K562 (cell line): ENCODE data around the gene BRMS1. TPM values are rescaled to one million over a fixed set of nuclear protein-coding genes. Genes with fewer than 3 reads are reported as not detected.

Source experiments
- CHCHD3 ChIP-seq: fragments of 250-450 bp; sonication (Bioruptor Pico); IDR thresholded peaks from 2 replicates; pipeline ENCODE4 v2.1.2; 2022; ENCODE audit warnings: mild to moderate bottlenecking
- CHD7 ChIP-seq: fragments of 200-600 bp; sonication (generic); IDR thresholded peaks from one replicate; pipeline ENCODE4 v1.6.1; 2012; ENCODE audit warnings: mild to moderate bottlenecking, low read depth, low read length, inconsistent platforms
- CREBBP ChIP-seq: IDR thresholded peaks from one replicate; pipeline ENCODE4 v1.6.1; 2012; ENCODE audit warnings: low read depth, mild to moderate bottlenecking, control low read depth, inconsistent platforms, low read length
- E2F6 ChIP-seq, 2 experiments: IDR thresholded peaks; 2 replicates each; pipeline ENCODE4 v1.6.1; 2011; ENCODE audit warnings: borderline replicate concordance in 1 of 2, control low read depth in 1 of 2, low read depth in 1 of 2, low read length in 1 of 2, mild to moderate bottlenecking in 1 of 2, mixed read lengths in 1 of 2, moderate library complexity in 1 of 2; ENCODE audit not compliant: insufficient read depth in 1 of 2, insufficient read length in 1 of 2, poor library complexity in 1 of 2, severe bottlenecking in 1 of 2; ENCODE audit errors: extremely low read depth in 1 of 2
- KLF10 ChIP-seq: fragments of 250-450 bp; sonication (Bioruptor Pico); IDR thresholded peaks from 2 replicates; pipeline ENCODE4 v1.6.1; 2021; ENCODE audit warnings: matching md5 sums
- MLLT1 ChIP-seq, 2 experiments: fragments of 450-650 bp; IDR thresholded peaks; 2 replicates each; pipeline ENCODE4 v1.6.1; 2016
- NR1H2 ChIP-seq: sonication (generic); formaldehyde crosslinking; IDR thresholded peaks from 2 replicates; pipeline ENCODE4 v1.4.0; 2020; ENCODE audit warnings: mild to moderate bottlenecking, missing genetic modification reagents
- PRPF4 ChIP-seq: fragments of 200-400 bp; formaldehyde crosslinking; IDR thresholded peaks from one replicate; pipeline ENCODE4 v1.6.1; 2017; ENCODE audit warnings: low read length, low read depth, mild to moderate bottlenecking; ENCODE audit not compliant: insufficient read depth, poor library complexity, severe bottlenecking
- SRF ChIP-seq, 2 experiments: fragments of 250-450, 450-650 bp in 1 of 2; sonication (Bioruptor Pico) in 1 of 2; sonication (generic) in 1 of 2; formaldehyde crosslinking; IDR thresholded peaks; 2 replicates each; pipeline versions ENCODE4 v1.5.0 to v1.5.1; 2020 to 2022; ENCODE audit warnings: mild to moderate bottlenecking in 1 of 2, missing genetic modification reagents in 1 of 2
- ZNF121 ChIP-seq: sonication (generic); formaldehyde crosslinking; conservative IDR thresholded peaks from 2 replicates; pipeline ENCODE4 v1.8.0; 2022; ENCODE audit warnings: missing genetic modification reagents
- polyA plus RNA-seq, 8 experiments: library from polyadenylated mRNA; depleted of rRNA in 4 of 8; stranded (reverse) in 5 of 8; unstranded in 3 of 8; fragments of >200 nt; fragmentation: Nextera tagmentation in 2 of 8; fragmentation: Illumina TruSeq in 1 of 8; extraction: Ambion mirVana in 2 of 8; extraction: Trizol in 1 of 8; gene quantifications; 2 replicates each; pipeline versions ENCODE4 v1.2.1 to v1.2.3, GENCODE V29; 2011 to 2014; ENCODE audit warnings: inconsistent platforms in 1 of 8, missing spikeins in 1 of 8
- total RNA-seq, 7 experiments: library from RNA; depleted of rRNA in 6 of 7; stranded (reverse); fragments of >200 nt in 6 of 7; fragmentation: Illumina TruSeq in 2 of 7; extraction: Trizol in 2 of 7; gene quantifications; 2 replicates each; pipeline versions ENCODE4 v1.2.1 to v1.2.3, GENCODE V29; 2011 to 2021; ENCODE audit warnings: low replicate concordance in 1 of 7

Gene BRMS1
- total and polyA plus RNA-seq, 9 of the 15 experiments (the other 6 are each of a cell fraction or from before 2014, with no cell fraction given) = 2.2 to 78.8 (median 33.4) TPM

- TF ChIP-seq NR1H2 (CRISPR knock-in tag) (0 out of 2 replicates have a peak, but pooled peaks have one; percentile 62), MLLT1 (IDR thresholded peaks at IDR 0.05) (peak in 1 of 2 experiments; percentile 49; a peak in 1 of 4 replicates), CREBBP (no peak), KLF10 (CRISPR knock-in tag) (no peak), CHD7 (no peak), ZNF121 (CRISPR knock-in tag) (0 out of 2 replicates have a peak, but pooled peaks have one; percentile 14), SRF (CRISPR knock-in tag; IDR thresholded peaks at IDR 0.05) (peak in 1 of 2 experiments; percentile 32; a peak in 1 of 4 replicates), PRPF4 (no peak), E2F6 (IDR thresholded peaks at IDR 0.05; ENCODE audit: borderline replicate concordance in 1 of 2, extremely low read depth in 1 of 2, insufficient read depth in 1 of 2, insufficient read length in 1 of 2, low read depth in 1 of 2, low read length in 1 of 2, poor library complexity in 1 of 2, severe bottlenecking in 1 of 2) (peak; percentile 87 to 88), CHCHD3 (no peak)
Observed at GRCh38 chr11:66328302-66329144, 16.4 kb downstream of the BRMS1 start (continued).
